Astrocyte of the hippocampus (primary cell): ENCODE results near the gene REM2.
"Not testable (repeated sequence)": the region's sequence is repeated elsewhere in the genome, so short reads cannot be mapped to it uniquely, and the experiment has no call there.

ENCODE experiments used
- DNase-seq: peaks from one replicate; pipeline ENCODE4 v3.0.0; 2011; ENCODE audit warnings: low read depth, low spot score

Gene REM2

GRCh38 chr14:22896356-22896755 is 13.3 kb downstream of the REM2 start:
- DNase-seq, result no peak

DNA sequence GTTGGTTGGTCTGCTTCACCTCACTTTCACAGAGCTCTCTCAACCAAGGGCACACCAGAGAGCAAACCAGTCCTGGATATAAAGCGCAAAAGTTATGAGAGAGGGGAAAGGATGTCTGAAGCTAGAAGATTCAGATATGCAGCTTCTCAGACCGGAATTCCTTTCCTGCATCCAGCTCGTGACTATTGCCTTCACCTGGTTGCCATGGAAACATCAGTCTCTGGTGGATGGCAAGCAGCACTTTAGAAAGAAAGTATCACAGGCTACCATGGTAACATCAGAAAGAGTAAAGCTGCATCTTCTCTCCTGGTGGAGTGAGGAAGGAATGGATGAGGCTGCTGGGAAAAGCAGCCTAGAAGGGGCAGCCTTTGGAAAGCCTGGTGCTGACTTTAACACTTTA is 13.7 kb downstream of the REM2 start:
- no peak for DNase-seq

- no peak for DNase-seq
These were observed 14.3 kb downstream of the REM2 start for GRCh38 chr14:22897357-22897756.

GRCh38 chr14:22898302-22899090 is 15.5 kb downstream of the REM2 start:
- peak; percentile 23 for DNase-seq

- DNase-seq, result peak; percentile 84
These were observed 17.2 kb downstream of the REM2 start for GRCh38 chr14:22900081-22900799.

GRCh38 chr14:22901799-22902198 is 18.8 kb downstream of the REM2 start:
- DNase-seq, result no peak

GRCh38 chr14:22903742-22904087 is 20.7 kb downstream of the REM2 start:
- no peak for DNase-seq

DNA sequence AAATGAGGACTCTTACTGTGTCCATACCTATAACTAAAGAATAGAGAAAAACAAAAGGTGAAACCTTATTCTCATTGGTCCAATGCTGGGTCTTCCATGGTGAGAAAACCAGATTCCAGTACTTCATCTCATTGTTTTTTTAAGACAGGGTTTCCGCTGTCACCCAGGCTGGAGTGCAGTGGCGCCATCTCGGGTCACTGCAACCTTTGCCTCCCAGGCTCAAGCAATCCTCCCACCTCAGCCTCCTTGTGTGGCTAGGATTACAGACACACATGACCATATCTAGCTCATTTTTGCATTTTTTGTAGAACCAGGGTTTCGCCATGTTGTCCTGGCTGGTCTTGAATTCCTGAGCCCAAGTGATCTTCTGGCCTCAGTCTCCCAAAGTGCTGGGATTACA is 22.6 kb downstream of the REM2 start:
- DNase-seq, result no peak

- no peak for DNase-seq
These were observed 23.1 kb downstream of the REM2 start for GRCh38 chr14:22906073-22906472.

GRCh38 chr14:22907429-22907828 is 24.4 kb downstream of the REM2 start:
- DNase-seq, result no peak

GRCh38 chr14:22908601-22909000 is 25.6 kb downstream of the REM2 start:
- DNase-seq, result no peak

DNA sequence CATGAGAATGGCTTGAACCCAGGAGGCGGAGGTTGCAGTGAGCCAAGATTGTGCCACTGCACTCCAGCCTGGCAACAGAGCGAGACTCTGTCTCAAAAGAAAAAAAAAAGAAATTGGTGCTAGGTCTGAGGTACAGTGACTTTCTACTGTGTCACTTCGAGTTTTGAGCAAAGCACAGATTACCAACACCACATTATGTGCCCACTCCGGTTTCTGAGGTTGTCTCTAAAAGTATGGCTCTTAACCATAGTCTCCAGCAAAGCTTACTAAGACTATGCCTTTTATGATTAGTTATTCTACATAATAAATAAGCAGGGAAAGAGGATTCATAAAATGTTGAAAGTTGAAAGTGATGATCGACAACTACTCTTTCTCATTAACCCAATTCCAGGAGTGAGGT is 27.9 kb downstream of the REM2 start:
- DNase-seq, result no peak

DNA sequence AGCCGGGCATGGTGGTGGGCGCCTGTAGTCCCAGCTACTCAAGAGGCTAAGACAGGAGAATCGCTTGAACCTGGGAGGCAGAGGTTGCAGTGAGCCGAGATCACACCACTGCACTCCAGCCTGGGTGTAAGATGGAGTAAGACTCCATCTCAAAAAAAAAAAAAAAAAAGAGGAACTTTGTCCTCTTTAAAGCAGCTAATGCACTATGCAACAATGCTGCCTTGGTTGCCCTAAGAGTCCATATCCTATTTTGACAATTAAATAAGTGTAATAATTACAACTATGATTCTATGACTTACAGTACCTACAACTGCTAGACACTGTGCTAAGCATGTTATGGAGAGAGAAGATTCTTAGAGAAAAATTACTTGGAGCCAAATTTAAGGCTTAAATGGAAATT is 31.8 kb downstream of the REM2 start:
- not testable (repeated sequence) for DNase-seq

GRCh38 chr14:22915886-22916521 is 33.0 kb downstream of the REM2 start:
- DNase-seq, result no peak

GRCh38 chr14:22918804-22919600 is 36.0 kb downstream of the REM2 start, which contains the start of gene RBM23:
RBM23 (minus strand) TSS chr14:22919149.
- DNase-seq, result peak; percentile 100

GRCh38 chr14:22919601-22919921 is 36.5 kb downstream of the REM2 start:
- DNase-seq, result no peak

DNA sequence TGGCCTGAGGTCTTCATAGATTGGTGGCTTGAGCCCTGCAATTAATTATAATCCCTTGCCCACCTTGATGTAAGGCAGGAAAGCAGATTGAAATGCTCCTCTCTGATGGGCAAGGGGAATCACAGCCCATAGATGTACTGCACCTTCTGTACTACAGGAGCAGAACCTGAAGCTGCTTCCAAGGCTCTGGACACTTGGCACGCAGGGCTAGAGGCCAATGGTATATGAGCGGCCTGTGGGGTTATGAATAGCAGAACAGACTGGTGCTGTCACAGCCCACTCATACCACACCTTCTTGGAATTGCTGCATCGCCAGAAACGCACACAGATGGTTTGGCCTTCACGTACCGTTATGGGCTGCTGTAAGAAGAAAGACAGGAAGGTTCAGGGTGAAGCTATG is 37.7 kb downstream of the REM2 start:
- no peak for DNase-seq

- no peak for DNase-seq
These were observed 39.3 kb downstream of the REM2 start for GRCh38 chr14:22922294-22922693.

DNA sequence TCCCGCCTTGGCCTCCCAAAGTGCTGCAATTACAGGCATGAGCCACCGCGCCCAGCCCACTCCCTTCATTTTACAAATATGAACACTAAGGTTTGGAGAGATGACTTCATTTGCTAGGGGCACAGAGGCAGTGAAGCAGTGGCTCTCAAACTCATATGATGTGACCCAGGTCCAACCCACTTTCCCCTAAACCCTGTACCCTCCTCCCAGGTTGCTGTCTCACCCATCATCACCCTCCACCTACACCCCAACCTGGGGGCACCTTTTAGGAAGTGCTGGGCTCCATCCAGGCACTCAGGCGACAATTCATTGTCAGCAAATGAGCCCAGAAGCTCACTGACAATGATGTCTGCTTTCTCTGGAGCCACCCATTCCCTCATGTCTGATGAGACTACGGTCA is 40.7 kb downstream of the REM2 start:
- DNase-seq, result no peak

DNA sequence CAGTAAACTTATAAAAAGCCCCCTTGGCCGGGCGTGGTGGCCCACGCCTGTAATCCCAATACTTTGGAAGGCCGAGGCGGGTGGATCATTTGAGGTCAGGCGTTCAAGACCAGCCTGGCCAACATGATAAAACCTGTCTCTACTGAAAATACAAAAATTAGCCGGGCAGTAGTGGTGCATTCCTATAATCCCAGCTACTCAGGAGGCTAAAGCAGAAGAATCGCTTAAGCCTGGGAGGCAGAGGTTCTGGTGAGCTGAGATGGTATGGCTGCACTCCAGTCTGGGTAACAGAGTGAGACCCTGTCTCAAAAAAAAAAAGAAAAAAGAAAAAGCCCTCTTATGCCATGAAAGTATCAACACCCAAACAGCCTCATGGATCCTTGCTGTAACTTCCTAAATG is 42.5 kb downstream of the REM2 start:
- no peak for DNase-seq

- no peak for DNase-seq
These were observed 43.3 kb downstream of the REM2 start for GRCh38 chr14:22926316-22926715.
